ENCODE results near the gene NR1H3.
A peak's percentile ranks its signal among the peaks of the same experiment; 100 is the strongest.
"Not testable (repeated sequence)": the region's sequence is repeated elsewhere in the genome, so short reads cannot be mapped to it uniquely, and the experiment has no call there.

The NR1H3 gene

DNA sequence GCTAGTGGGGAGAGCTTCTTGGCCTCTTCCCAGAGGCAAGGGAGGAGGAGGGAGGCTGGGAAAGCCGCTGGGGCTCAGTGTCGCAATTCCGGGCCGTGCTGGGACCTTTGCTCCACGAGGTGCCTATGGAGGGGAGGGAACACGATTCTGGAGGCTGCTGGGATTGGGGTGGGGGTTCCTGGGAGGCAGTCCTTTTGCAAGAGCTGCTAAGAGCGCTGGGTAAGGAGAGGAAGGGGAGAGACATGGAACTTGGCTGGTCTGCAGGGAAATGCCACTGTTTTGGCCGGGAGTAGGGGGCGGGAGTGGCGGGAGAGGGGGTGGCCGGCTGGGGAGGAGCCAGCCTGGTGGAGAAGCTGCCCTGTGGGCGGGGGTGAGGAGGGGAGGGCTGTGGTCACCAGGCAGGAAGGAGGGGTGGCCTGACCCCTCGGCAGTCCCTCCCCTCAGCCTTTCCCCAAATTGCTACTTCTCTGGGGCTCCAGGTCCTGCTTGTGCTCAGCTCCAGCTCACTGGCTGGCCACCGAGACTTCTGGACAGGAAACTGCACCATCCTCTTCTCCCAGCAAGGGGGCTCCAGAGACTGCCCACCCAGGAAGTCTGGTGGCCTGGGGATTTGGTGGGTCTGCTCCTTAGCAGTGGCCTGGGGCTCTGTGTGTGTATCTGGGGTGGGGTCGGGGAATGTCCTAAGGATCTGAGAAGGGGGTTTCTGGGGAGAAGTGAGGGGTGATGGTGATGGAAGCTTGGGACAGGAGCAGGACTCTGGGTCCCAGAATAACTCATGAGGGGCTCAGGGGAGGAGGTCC lies at the start of gene NR1H3:
NR1H3 (plus strand) TSS at position 480 of the 800 bp plus-strand sequence. CDS start 1,221 bp downstream, outside the sequence.
- DNase-seq (ENCODE audit: low spot score) = peak; percentile 43

DNA sequence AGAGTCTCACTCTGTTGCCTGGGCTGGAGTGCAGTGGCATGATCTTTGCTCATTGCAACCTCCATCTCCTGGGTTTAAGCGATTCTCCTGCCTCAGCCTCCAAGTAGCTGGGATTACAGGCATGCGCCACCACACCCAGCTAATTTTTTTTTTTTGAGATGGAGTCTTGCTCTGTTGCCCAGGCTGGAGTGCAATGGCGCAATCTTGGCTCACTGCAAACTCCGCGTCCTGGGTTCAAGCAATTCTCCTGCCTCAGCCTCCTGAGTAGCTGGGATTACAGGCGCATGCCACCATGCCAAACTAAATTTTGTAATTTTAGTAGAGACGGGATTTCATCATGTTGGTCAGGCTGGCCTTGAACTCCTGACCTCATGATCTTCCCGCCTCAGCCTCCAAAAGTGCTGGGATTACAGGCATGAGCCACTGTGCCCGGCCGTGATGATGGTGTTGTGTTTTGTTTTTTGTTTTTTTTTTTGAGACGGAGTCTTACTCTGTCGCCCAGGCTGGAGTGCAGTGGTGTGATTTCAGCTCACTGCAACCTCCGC lies 49.7 kb upstream of the NR1H3 start:
- not testable (repeated sequence) for DNase-seq (ENCODE audit: low spot score)

DNA sequence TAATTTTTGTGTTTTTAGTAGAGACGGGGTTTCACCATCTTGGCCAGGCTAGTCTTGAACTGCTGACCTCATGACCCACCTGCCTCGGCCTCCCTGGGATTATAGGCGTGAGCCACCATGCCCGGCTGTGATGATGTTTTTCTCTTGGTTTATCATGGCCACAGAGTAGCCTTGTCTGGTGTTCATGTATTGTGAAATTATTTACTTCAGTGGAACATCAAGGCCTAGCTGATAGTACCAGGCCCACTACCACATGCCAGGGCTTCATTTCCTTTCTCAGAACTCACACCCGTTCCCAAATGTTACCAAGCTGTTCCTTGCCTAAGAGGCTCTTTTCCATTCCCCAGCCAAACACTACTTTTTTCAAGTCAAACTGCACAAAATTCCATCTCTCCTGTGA lies 49.2 kb upstream of the NR1H3 start:
- DNase-seq (ENCODE audit: low spot score) = no peak

DNA sequence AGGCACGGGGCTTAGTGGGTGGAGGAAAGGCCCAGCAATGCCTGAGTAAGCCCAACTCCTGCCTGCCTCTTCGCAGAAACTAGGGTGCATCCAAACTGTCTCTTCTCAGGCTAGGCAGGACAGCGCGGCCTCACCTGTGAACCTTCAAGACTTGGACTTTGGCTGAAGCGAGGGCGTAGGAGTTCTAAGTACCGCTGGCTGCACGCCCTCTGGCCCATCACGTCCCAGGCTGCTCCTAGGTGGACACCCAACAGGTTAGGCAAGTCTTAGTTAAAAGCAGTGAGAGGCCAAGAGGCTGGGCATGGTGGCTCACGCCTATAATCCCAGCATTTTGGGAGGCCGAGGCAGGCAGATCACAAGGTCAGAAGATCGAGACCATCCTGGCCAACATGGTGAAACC lies 44.9 kb upstream of the NR1H3 start:
- no peak for DNase-seq (ENCODE audit: low spot score)

DNA sequence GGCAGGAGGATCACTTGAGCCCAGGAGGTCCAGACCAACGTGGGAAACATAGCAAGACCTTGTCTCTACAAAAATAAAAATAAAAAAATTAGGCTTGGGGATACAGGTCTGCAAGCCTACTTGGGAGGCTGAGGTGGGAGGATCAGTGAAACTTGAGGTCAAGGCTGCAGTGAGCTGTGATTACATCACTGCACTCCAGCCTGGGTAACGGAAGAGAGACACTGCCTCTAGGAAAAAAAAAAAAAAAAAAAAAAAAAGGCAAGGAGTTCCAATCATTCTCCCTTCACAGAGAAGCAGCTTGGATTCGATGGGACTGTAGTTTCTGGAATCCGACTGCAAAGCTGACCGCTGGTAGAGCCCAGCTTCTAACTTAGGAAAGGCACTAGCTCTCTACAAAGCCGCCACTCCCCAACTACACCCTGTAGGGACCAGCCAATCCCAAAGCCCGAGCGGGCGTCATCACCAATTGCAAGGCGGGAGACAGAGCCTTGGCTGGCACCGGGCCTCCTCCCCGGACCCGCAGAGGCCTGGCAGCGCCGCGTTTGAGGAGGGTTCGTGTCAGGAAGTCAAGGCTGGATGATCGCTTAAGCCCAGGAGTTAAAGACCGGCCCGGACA lies 43.7 kb upstream of the NR1H3 start:
- peak; percentile 90 for DNase-seq (ENCODE audit: low spot score)

DNA sequence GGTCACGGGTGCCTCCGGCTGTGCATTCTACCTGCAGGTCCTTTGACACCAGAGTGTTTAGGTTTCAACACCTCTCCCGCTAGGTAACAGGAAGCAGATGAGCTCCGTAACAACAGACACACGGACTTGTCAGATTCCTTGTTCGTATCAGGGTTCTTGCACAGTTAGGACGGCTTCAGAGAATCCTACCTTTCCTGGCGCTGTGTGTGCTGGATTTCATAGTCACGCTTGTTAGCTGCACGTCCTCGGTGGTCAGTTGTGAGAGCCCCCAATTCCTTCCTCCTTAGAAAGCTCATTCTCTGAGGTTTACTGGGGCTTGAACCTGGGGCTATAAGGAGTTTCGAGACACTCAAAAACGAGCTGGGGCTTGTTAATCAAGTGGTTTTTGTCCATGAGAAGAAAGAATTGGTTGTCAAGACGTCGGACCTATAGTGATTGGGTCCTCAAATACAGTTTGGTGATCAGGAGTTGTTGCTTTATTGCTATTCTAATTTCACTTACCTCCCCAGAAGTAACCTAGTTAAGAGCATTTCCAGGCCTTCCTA lies 42.4 kb upstream of the NR1H3 start:
- DNase-seq (ENCODE audit: low spot score) = no peak

DNA sequence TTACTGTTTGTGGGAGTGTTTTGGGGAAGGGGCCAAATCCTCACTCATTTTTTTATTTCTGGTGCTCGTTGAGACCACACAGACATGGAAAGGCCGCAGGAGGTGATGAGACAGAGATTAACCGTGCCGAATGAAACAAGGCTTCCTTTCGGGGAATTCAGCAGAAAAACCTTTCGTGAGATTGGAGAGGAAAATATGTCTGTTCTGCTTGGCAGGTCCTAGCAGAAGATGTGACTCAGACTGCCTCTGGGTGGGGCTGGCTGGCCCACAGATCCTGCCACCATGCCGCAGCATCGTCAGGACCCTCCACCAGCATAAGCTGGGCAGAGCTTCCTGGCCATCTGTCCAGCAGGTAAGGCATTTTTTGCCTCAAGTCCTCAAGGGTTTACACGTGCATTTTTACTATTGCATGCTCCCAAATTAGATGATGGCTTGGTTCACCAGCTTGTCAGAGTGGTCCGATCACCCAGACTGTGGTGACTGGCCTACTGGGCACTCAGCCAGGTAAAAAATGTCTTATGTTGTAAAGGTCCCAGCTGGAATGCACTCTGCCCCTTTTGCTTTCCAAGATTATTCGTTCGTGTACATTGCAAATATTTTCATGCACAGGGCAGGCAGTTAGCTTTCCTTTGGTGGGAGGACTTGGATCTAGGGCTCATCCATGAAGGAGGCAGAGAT lies 41.5 kb upstream of the NR1H3 start:
- DNase-seq (ENCODE audit: low spot score) = peak; percentile 87

DNA sequence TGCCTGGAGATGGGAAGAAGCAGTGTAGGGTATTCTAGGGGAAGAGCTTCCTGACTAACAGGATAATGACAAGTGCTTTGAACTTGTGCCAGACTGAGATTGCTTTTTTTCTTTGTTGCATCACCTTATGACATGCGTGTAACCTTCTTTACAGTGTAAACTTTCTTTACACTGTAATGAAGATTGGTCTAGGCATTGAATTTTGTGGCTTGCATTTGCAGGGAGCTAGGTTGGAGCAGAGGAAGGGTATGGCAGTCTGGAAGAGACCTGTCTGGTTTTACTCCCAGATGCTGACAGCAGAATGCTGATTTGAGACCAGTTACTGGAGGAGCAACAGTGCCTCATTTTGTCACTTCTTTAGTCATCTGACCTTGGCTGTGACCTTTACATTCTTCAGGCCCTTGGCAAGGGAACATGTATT lies 37.4 kb upstream of the NR1H3 start:
- peak; percentile 63 for DNase-seq (ENCODE audit: low spot score)

DNA sequence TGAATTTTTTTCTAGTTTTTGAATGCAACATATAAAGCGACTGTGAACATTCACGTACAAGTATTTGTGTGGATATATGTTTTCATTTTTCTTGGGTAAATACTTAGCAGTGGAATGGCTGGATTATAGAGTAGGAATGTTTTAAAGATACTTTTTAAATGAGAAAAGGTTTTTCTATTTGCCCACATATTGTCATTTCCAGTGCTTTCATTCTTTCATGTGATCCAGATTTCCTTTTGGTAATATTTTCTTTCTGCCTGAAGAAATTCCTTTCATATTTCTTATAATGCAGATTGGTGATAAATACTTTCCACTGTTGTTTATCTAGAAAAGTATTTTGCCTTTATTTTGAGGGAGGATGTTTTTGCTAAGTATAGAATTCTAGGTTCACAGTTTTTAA lies 35.1 kb upstream of the NR1H3 start:
- DNase-seq (ENCODE audit: low spot score) = no peak

DNA sequence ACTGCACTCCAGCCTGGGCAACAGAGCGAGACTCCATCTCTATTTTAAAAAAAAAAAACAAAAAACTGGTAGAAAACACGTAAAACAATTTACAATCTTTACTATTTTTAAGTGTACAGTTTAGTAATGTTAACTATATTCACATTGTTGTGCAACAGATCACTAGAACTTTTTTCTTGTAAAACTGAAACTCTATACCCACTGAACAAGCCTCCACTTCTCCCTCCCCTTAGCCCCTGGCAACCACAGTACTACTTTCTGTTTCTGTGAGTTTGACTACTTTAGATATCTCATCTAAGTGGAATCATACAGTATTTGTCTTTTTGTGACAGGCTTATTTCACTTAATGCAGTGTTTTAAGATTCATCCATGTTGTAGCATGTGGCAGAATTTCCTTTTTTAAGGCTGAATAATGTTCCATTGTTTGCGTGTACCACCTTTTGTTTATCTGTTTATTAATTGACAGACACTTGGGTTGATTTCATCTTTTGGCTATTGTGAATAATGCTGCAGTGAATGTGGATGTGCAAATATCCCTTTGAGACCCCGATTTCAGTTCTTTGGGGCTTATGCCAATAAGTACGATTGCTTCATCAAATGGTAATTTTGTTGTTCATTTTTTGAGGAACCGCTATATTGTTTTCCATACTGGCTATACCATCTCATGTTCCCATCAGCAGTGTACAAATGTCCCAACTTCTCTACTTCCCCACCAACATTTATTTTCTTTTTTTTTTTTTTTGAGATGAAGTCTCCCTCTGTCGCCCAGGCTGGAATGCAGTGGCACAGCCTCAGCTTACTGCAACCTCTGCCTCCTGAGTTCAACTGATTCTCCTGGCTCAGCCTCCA lies 32.0 kb upstream of the NR1H3 start:
- DNase-seq (ENCODE audit: low spot score) = no peak

DNA sequence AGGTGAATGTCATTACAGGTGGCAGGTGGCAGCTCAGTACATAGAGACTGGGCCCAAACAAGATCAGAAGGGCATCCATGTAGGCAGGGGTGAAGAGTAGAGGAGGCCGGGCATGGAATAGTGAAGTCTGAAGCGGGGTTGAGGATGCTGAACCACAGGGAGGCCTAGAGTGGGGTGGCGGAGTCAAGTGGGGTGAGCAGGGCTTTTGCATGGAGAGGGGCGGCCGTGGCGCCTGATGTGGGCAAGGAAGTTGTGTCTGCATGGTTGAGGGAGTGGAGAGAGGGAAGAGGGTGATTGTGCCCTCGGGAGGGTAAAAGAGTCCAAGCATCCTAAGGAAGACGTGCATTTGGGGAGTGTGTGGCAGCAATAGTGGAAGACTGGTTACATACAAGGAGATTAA lies 28.6 kb upstream of the NR1H3 start:
- DNase-seq (ENCODE audit: low spot score) = no peak

DNA sequence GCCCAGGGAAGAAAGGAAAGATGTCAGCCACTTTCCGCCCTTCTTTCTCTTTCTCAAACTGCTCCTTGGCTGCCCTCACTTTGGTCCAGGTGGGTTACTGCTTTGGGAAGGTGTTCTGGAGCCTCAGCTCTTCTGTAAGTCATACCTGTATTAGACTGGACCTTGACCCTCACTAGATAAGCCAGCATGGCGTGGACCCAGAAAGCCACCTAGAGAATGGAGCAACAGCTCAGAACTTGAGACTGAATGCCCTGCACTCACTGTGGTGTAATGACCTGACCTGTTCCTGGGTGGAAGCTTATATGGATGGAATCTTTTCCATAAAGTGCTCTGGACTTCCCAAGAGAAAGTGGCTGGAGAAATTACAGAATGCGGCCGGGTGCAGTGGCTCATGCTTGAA lies 24.7 kb upstream of the NR1H3 start:
- no peak for DNase-seq (ENCODE audit: low spot score)

DNA sequence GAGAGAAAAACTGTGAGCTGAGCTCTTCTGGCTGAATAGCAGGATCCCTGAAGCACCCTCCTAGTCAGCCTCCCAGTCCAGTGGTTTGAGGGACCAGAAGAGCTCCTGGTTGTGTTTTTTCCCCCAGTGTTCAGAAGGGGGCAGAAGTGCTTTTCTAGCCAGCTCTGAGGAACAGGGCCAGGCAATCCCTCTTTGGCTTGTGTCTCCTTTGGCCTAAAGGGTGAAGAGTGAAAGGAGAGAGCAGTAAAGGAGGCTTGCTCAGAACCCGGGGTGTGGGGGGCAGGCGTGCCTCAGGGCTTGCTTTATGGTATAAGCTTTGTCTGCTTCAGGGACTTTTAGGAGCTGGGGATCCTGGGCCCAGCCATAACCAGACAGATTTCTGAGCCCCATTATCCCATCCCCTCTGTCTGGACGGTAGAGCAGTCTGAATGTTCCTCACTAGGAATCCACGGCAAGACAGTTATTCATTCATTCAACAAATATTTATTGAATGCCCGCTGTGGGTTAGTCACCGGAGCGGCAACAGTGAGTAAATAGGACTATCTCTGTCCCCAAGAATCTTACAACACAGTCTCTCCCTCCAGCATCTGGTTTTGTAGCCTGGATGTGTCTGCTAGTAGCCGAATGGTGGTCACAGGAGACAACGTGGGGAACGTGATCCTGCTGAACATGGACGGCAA lies 23.7 kb upstream of the NR1H3 start:
- DNase-seq (ENCODE audit: low spot score) = peak; percentile 46

DNA sequence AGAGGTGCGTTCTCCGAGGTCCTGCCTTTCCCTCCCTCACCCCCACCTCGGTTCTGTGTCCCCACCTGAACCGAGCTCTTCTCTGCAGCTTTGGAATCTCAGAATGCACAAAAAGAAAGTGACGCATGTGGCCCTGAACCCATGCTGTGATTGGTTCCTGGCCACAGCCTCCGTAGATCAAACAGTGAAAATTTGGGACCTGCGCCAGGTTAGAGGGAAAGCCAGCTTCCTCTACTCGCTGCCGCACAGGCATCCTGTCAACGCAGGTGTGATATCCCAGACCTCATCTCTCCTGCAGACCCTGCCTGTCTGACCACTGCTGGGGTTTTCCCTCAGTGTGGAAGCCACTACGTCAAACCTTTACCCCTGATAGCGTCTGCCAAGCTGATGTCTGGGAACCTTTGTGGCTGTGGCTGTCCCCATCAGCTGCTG lies 23.1 kb upstream of the NR1H3 start:
- peak; percentile 27 for DNase-seq (ENCODE audit: low spot score)

DNA sequence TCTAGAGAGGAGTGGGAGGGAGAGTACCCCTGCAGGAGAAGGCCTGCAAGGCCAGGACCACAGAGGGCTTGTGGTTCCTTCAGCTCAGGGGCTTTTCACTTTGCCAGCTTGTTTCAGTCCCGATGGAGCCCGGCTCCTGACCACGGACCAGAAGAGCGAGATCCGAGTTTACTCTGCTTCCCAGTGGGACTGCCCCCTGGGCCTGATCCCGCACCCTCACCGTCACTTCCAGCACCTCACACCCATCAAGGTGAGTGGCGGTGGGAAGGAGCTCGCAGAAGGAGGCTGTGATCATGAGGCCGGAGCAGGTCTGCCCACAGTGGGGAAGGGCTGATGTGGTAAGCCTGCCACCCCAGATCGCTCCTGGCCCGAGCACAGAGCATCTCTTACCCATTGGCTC lies 22.6 kb upstream of the NR1H3 start:
- DNase-seq (ENCODE audit: low spot score) = no peak

DNA sequence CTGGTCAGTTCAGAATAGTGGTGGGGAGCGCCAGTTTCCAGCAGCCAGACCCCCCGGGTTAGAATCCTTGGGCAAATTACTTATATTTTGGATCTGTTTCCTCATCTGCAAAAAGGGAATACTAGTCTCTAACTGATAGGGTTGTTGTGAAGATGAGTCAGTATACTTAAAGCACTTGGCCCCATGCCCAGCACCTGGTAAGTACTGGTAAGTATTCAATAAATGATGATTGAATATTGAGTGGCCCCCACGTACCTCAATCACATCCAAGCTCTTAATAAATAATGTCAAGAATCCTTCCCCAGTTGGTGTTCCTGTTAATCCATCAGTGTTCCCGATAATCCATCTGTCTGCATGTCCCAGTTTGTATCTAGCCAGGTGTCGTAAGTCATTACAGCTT lies 21.3 kb upstream of the NR1H3 start:
- DNase-seq (ENCODE audit: low spot score) = peak; percentile 61

DNA sequence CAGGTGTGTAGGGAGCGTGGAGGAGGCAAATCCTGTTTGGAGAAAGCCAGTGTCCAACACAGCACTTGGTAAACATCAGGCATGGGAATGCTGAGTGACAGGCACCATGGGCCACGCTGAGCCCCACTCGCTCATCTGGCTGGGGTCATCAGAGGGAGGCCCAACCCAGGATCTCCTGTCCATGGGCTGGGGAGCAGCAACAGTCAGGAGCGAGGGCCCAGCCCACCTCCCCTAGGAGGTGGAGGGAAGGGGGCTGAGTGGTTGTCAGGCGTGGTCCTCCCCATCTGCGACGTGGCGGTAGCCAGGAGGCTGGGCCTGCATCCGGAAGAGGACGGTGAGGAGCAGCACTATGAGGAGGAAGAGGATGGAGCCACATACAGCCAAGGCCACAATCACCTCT lies 17.9 kb upstream of the NR1H3 start:
- no peak for DNase-seq (ENCODE audit: low spot score)

DNA sequence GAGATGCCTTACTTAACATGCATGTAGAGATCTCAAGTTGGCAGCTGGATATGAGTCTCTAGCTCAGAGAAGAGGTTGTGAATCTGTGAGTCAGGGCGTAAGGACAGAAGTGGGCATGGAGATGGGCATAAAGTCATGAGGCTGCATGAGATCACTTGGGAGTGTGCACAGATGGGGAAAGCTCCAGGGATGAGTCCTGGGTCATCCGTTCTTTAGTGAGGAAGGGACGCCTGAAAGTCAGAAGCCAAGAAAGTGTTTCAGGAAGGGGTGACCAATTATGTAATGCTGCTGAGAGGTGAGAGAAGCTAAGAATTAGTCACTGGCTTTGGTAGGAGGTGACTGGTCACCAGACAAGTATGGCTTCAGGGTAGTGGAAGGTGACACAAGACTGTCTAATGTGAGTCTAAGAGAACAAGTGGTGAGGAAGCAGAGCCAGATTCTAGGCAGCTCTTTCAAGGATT lies 15.9 kb upstream of the NR1H3 start:
- peak; percentile 81 for DNase-seq (ENCODE audit: low spot score)

DNA sequence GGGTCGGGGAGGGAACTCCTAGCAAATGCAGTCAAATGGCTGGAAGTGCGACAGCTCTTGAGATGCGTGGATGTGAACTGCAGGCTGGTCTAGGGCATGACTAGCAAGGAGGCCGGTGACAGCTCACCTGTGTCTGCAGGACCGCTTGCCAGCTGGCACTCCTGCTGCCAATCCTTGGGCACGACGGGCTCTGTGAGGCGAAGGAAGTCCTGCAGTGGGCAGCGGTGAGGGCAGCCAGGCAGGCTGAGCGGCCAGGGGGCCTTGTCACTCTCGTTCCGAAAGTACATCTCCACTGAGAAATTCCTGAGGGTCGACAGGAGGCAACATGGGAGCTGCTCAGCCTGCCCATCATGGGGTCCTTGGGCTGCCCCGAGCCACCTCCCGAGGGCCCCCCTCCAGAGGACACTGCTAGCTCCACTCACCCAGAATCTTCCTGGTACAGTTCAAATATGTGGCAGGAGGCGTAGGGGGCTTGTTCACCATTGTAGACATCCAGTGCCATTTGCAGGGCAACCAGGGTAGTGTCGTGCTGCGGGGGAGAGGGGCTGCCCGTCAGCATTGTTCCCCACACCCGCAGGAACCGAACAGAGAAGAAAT lies 15.1 kb upstream of the NR1H3 start:
- DNase-seq (ENCODE audit: low spot score) = no peak

DNA sequence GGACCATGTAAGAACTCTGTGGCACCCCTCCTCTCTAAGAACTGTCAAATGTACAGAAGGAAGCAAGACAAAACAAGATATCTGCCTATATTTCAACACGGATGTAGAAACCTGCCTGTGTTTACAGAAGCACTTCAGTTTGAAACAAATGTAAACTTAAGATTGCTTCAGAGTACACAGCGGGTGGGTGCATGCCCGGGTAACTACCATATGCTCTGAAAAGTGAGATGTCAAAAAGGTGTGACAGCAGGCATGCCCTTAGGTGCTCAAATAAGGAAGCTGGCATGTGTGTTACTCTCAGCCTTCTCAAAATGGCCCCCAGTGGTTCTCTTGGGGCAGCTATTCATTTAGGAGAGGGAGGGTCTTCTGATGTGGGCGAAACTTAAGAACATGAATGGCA lies 14.3 kb upstream of the NR1H3 start:
- no peak for DNase-seq (ENCODE audit: low spot score)

Data from kidney tubule cell (primary cell).